NCI-H2171 treated with DMSO at 0.1 percent for 48 hours (cell line): ENCODE measurements around the gene RPL27A.

Experiments used
- DNase-seq: peaks from one replicate; lab custom pipeline; 2025; lab: John Stamatoyannopoulos, UW

Gene RPL27A

GRCh38 chr11:8721609-8722500 is 39.3 kb downstream of the RPL27A start:
- DNase-seq: no peak

GRCh38 chr11:8722809-8723208 is 40.2 kb downstream of the RPL27A start:
- DNase-seq: no peak

GRCh38 chr11:8723711-8724110 is 41.1 kb downstream of the RPL27A start:
- peak; percentile 48 for DNase-seq

- DNase-seq: no peak
These were observed 42.1 kb downstream of the RPL27A start for GRCh38 chr11:8724682-8725081.

- no peak for DNase-seq
These were observed 43.8 kb downstream of the RPL27A start for GRCh38 chr11:8726395-8726794.

GRCh38 chr11:8728563-8728962 is 46.0 kb downstream of the RPL27A start:
- no peak for DNase-seq

GRCh38 chr11:8729067-8729466 is 46.5 kb downstream of the RPL27A start:
- no peak for DNase-seq

- no peak for DNase-seq
These were observed 47.5 kb downstream of the RPL27A start for GRCh38 chr11:8729837-8730696.

- DNase-seq: no peak
These were observed 48.1 kb downstream of the RPL27A start for GRCh38 chr11:8730697-8731020.

GRCh38 chr11:8731647-8732323 is 49.2 kb downstream of the RPL27A start:
- no peak for DNase-seq

GRCh38 chr11:8732324-8732670 is 49.7 kb downstream of the RPL27A start:
- no peak for DNase-seq

- DNase-seq: no peak
These were observed 50.2 kb downstream of the RPL27A start for GRCh38 chr11:8732748-8733241.

GRCh38 chr11:8733852-8734251 is 51.3 kb downstream of the RPL27A start:
- DNase-seq: no peak

- DNase-seq: no peak
These were observed 52.5 kb downstream of the RPL27A start for GRCh38 chr11:8735094-8735493.

GRCh38 chr11:8739309-8739793 is 56.8 kb downstream of the RPL27A start:
- no peak for DNase-seq
